GM15510 (cell line): Measurements from ENCODE around the gene PLAAT1.

Experiments
- POLR2A ChIP-seq: IDR thresholded peaks from 3 replicates; pipeline ENCODE4 v1.6.1; 2011; ENCODE audit warnings: borderline replicate concordance; ENCODE audit not compliant: insufficient read length; ENCODE audit errors: extremely low read depth

The PLAAT1 gene

GRCh38 chr3:193236599-193236998 lies 4.4 kb upstream of the PLAAT1 start:
- TF ChIP-seq POLR2A: no peak

- no peak for TF ChIP-seq POLR2A
Measured at GRCh38 chr3:193237030-193237429, 4.0 kb upstream of the PLAAT1 start.

- no peak for TF ChIP-seq POLR2A
Measured at GRCh38 chr3:193240436-193240849, 579 bp upstream of the PLAAT1 start.

- no peak for TF ChIP-seq POLR2A
Measured at GRCh38 chr3:193241716-193242115, 694 bp downstream of the PLAAT1 start.

- no peak for TF ChIP-seq POLR2A
Measured at GRCh38 chr3:193243571-193243970, 2.5 kb downstream of the PLAAT1 start.

- TF ChIP-seq POLR2A: no peak
Measured at GRCh38 chr3:193248848-193249468, 7.9 kb downstream of the PLAAT1 start.

GRCh38 chr3:193250492-193250891 lies 9.5 kb downstream of the PLAAT1 start:
- no peak for TF ChIP-seq POLR2A

GRCh38 chr3:193253986-193254660 lies 13.1 kb downstream of the PLAAT1 start:
- TF ChIP-seq POLR2A: no peak

GRCh38 chr3:193261970-193262369 lies 20.9 kb downstream of the PLAAT1 start:
- no peak for TF ChIP-seq POLR2A

GRCh38 chr3:193262707-193263106 lies 21.7 kb downstream of the PLAAT1 start:
- TF ChIP-seq POLR2A: no peak

GRCh38 chr3:193269343-193270028 lies 28.5 kb downstream of the PLAAT1 start:
- no peak for TF ChIP-seq POLR2A

GRCh38 chr3:193270451-193270850 lies 29.4 kb downstream of the PLAAT1 start:
- no peak for TF ChIP-seq POLR2A

- no peak for TF ChIP-seq POLR2A
Measured at GRCh38 chr3:193271101-193271840, 30.2 kb downstream of the PLAAT1 start.

GRCh38 chr3:193292386-193292785 lies 51.4 kb downstream of the PLAAT1 start:
- no peak for TF ChIP-seq POLR2A

GRCh38 chr3:193295985-193296384 lies 55.0 kb downstream of the PLAAT1 start:
- TF ChIP-seq POLR2A: no peak

GRCh38 chr3:193297421-193297820 lies 56.4 kb downstream of the PLAAT1 start:
- no peak for TF ChIP-seq POLR2A

GRCh38 chr3:193301433-193301832 lies 60.4 kb downstream of the PLAAT1 start:
- no peak for TF ChIP-seq POLR2A
